NB4 (cell line): ENCODE data around the gene COLEC11.

Source experiments
- POLR2A ChIP-seq: IDR thresholded peaks from 2 replicates; pipeline ENCODE4 v1.6.1; 2011; ENCODE audit warnings: mild to moderate bottlenecking; ENCODE audit not compliant: insufficient read length; ENCODE audit errors: extremely low read depth
- TF ChIP-seq, protein P1 (sequence below): IDR thresholded peaks from one replicate; pipeline ENCODE4 v1.5.1; 2012; ENCODE audit warnings: low read depth, low read length

DNA sequence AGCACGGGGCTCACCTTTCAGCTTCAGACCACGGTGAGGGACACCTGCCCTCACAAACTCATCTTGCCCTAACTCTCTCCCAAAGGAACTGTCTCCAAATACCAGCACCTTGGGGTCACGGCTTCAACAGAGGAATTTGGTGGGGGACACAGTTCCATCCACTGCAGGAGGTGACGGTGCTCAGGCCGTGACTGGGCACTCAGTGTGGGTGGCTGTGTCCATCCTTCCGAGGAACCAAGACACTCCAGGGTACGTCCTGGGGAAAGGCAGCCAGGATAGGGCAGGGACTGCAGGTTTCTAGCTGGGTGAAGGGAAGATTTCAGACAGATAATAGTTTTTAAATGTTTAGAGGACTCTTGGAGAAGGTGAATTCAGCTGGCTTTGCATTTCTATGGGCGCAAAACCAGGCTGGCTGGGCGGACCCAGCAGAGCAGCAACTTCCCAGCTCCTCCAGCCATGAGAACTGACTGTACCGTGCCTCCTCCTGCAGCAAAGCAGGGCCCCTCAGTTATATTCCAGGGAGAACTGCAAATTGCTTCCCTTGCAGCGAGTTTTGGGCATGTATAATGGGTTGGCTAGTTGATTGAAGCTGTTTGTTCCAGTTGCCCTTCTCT is 39.2 kb downstream of the COLEC11 start:
- TF ChIP-seq, protein P1, sequence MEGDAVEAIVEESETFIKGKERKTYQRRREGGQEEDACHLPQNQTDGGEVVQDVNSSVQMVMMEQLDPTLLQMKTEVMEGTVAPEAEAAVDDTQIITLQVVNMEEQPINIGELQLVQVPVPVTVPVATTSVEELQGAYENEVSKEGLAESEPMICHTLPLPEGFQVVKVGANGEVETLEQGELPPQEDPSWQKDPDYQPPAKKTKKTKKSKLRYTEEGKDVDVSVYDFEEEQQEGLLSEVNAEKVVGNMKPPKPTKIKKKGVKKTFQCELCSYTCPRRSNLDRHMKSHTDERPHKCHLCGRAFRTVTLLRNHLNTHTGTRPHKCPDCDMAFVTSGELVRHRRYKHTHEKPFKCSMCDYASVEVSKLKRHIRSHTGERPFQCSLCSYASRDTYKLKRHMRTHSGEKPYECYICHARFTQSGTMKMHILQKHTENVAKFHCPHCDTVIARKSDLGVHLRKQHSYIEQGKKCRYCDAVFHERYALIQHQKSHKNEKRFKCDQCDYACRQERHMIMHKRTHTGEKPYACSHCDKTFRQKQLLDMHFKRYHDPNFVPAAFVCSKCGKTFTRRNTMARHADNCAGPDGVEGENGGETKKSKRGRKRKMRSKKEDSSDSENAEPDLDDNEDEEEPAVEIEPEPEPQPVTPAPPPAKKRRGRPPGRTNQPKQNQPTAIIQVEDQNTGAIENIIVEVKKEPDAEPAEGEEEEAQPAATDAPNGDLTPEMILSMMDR = no peak
- TF ChIP-seq POLR2A = no peak
